IMR-90 (cell line): ENCODE data around the gene MAML2. TPM values are rescaled to one million over a fixed set of nuclear protein-coding genes. Genes with fewer than 3 reads are reported as not detected.

Source experiments
- ATAC-seq: fragments of 200-7000 bp; cut with Tn5 transposase; 2 replicates; pipeline ENCODE4 v1.9.1; 2020; ENCODE audit warnings: low read depth, mild to moderate bottlenecking, moderate library complexity
- BruUV-seq: library from RNA; stranded (reverse); fragments of 400-500 nt; replicated peaks from 2 replicates; lab custom pipeline; 2021; lab: Mats Ljungman, UMichigan
- CTCF ChIA-PET: fragments of 300-600 bp; formaldehyde crosslinking; extraction: SDS; loops from one replicate; lab custom pipeline; 2021; ENCODE audit warnings: antibody characterized with exemption; lab: Yijun Ruan, JAX
- POLR2A ChIA-PET: fragments of 300-600 bp; sonication (Branson Sonifier 250); formaldehyde crosslinking; loops from one replicate; lab custom pipeline; 2022; ENCODE audit warnings: antibody characterized with exemption; ENCODE audit not compliant: unreplicated experiment; lab: Charles Lee
- DNase-seq: peaks from one replicate; pipeline ENCODE4 v3.0.0; 2013
- H2AFZ ChIP-seq: replicated peaks from 2 replicates; pipeline ENCODE3; 2013; ENCODE audit warnings: low read length, mild to moderate bottlenecking; ENCODE audit not compliant: poor library complexity
- H2AK5ac ChIP-seq: 2 replicates; pipeline ENCODE4 v1.6.1; 2013; ENCODE audit warnings: low read depth, low read length, inconsistent platforms
- H2AK9ac ChIP-seq: replicated peaks from 2 replicates; pipeline ENCODE3; 2013; ENCODE audit warnings: mild to moderate bottlenecking, low read depth, low read length, moderate library complexity; ENCODE audit not compliant: poor library complexity
- H2BK120ac ChIP-seq: 2 replicates; pipeline ENCODE4 v1.6.1; 2013; ENCODE audit warnings: low read depth, low read length, inconsistent platforms
- H2BK15ac ChIP-seq: 3 replicates; pipeline ENCODE4 v1.6.1; 2013; ENCODE audit warnings: low read depth, low read length, inconsistent platforms
- H2BK20ac ChIP-seq: 2 replicates; pipeline ENCODE4 v1.6.1; 2013; ENCODE audit warnings: low read depth, mild to moderate bottlenecking, inconsistent platforms, low read length, moderate library complexity
- H2BK5ac ChIP-seq: 2 replicates; pipeline ENCODE4 v1.6.1; 2013; ENCODE audit warnings: mild to moderate bottlenecking, low read depth, low read length, inconsistent platforms; ENCODE audit not compliant: poor library complexity, severe bottlenecking
- H3K14ac ChIP-seq: replicated peaks from 2 replicates; pipeline ENCODE4 v1.6.1; 2013; ENCODE audit warnings: low read depth, low read length, inconsistent platforms
- H3K18ac ChIP-seq: 2 replicates; pipeline ENCODE4 v1.6.1; 2013; ENCODE audit warnings: low read depth, low read length, control low read depth
- H3K23ac ChIP-seq: 2 replicates; pipeline ENCODE4 v1.6.1; 2013; ENCODE audit warnings: low read depth, low read length, inconsistent platforms
- H3K27ac ChIP-seq: 2 replicates; pipeline ENCODE4 v1.5.1; 2013; ENCODE audit warnings: mild to moderate bottlenecking, control low read depth, low read length; ENCODE audit not compliant: insufficient read depth
- H3K27me3 ChIP-seq: 2 replicates; pipeline ENCODE4 v1.6.1; 2013; ENCODE audit warnings: low read length; ENCODE audit not compliant: control insufficient read depth, insufficient read depth
- H3K36me3 ChIP-seq: 2 replicates; pipeline ENCODE4 v1.6.1; 2013; ENCODE audit warnings: low read length, mixed read lengths; ENCODE audit not compliant: control insufficient read depth, insufficient read depth
- H3K4ac ChIP-seq: 2 replicates; pipeline ENCODE4 v1.6.1; 2013; ENCODE audit warnings: low read depth, low read length, inconsistent platforms
- H3K4me1 ChIP-seq: 2 replicates; pipeline ENCODE4 v1.6.1; 2013; ENCODE audit warnings: low read length, mixed read lengths; ENCODE audit not compliant: control insufficient read depth, insufficient read depth
- H3K4me2 ChIP-seq: 2 replicates; pipeline ENCODE4 v1.6.1; 2013; ENCODE audit warnings: low read depth, mild to moderate bottlenecking, control low read depth, low read length, moderate library complexity
- H3K4me3 ChIP-seq: 2 replicates; pipeline ENCODE4 v1.5.1; 2013; ENCODE audit warnings: low read depth, mild to moderate bottlenecking, control low read depth, low read length, moderate library complexity; ENCODE audit not compliant: insufficient read depth
- H3K56ac ChIP-seq: 2 replicates; pipeline ENCODE4 v1.6.1; 2013; ENCODE audit warnings: low read length, inconsistent platforms; ENCODE audit not compliant: insufficient read depth; ENCODE audit errors: extremely low read depth
- H3K79me1 ChIP-seq, 2 experiments: 2 replicates each; pipeline ENCODE4 v1.6.1; 2013; ENCODE audit warnings: low read length in 2 of 2, inconsistent platforms in 1 of 2, low read depth in 1 of 2
- H3K9ac ChIP-seq: 2 replicates; pipeline ENCODE4 v1.6.1; 2013; ENCODE audit warnings: low read depth, low read length, control low read depth
- H3K9me1 ChIP-seq: 2 replicates; pipeline ENCODE4 v1.6.1; 2013; ENCODE audit warnings: low read length, inconsistent platforms; ENCODE audit not compliant: insufficient read depth
- H3K9me3 ChIP-seq: 2 replicates; pipeline ENCODE4 v1.6.1; 2013; ENCODE audit warnings: low read length; ENCODE audit not compliant: control insufficient read depth, insufficient read depth
- H4K20me1 ChIP-seq: 2 replicates; pipeline ENCODE4 v1.6.1; 2013; ENCODE audit warnings: low read length, inconsistent platforms; ENCODE audit not compliant: insufficient read depth
- H4K5ac ChIP-seq: 2 replicates; pipeline ENCODE4 v1.6.1; 2013; ENCODE audit warnings: mild to moderate bottlenecking, low read depth, low read length, control low read depth
- H4K8ac ChIP-seq, 2 experiments: 2 replicates each; pipeline ENCODE4 v1.6.1; 2013; ENCODE audit warnings: low read depth in 2 of 2, low read length in 2 of 2, control low read depth in 1 of 2, inconsistent platforms in 1 of 2
- H4K91ac ChIP-seq: 2 replicates; pipeline ENCODE4 v1.6.1; 2013; ENCODE audit warnings: low read depth, low read length, inconsistent platforms; ENCODE audit not compliant: insufficient read depth
- BHLHE40 ChIP-seq: fragments of 150-350 bp; IDR thresholded peaks from 2 replicates; pipeline ENCODE4 v1.6.1; 2016; ENCODE audit warnings: mild to moderate bottlenecking, low read depth, low read length
- CEBPB ChIP-seq: IDR thresholded peaks from 2 replicates; pipeline ENCODE4 v1.6.1; 2012; ENCODE audit warnings: low read depth, low read length, improper control_type of control experiment
- CHD1 ChIP-seq: IDR thresholded peaks from 2 replicates; pipeline ENCODE4 v1.6.1; 2012; ENCODE audit warnings: low read depth, low read length, improper control_type of control experiment
- CTCF ChIP-seq: conservative IDR thresholded peaks from 2 replicates; pipeline ENCODE4 v1.5.1; 2012; ENCODE audit warnings: mild to moderate bottlenecking, low read depth, low read length, improper control_type of control experiment
- ELK1 ChIP-seq: fragments of 150-350 bp; IDR thresholded peaks from 2 replicates; pipeline ENCODE4 v1.6.1; 2016; ENCODE audit warnings: low read depth, mild to moderate bottlenecking, low read length, moderate library complexity, borderline replicate concordance
- FOS ChIP-seq: fragments of 150-350 bp; IDR thresholded peaks from 2 replicates; pipeline ENCODE4 v1.6.1; 2016; ENCODE audit warnings: low read depth, low read length
- MAZ ChIP-seq: IDR thresholded peaks from 2 replicates; pipeline ENCODE4 v1.6.1; 2012; ENCODE audit warnings: low read depth, mild to moderate bottlenecking, low read length, improper control_type of control experiment, moderate library complexity, borderline replicate concordance
- MXI1 ChIP-seq: IDR thresholded peaks from 2 replicates; pipeline ENCODE4 v1.6.1; 2012; ENCODE audit warnings: low read depth, mild to moderate bottlenecking, low read length, moderate library complexity, borderline replicate concordance
- POLR2A ChIP-seq: IDR thresholded peaks from 2 replicates; pipeline ENCODE4 v1.6.1; 2012; ENCODE audit warnings: mild to moderate bottlenecking, low read depth, low read length
- RAD21 ChIP-seq: IDR thresholded peaks from 2 replicates; pipeline ENCODE4 v1.6.1; 2012; ENCODE audit warnings: low read length, improper control_type of control experiment
- RCOR1 ChIP-seq: IDR thresholded peaks from 2 replicates; pipeline ENCODE4 v1.6.1; 2012; ENCODE audit warnings: mild to moderate bottlenecking, low read length, improper control_type of control experiment; ENCODE audit not compliant: insufficient replicate concordance
- RFX5 ChIP-seq: IDR thresholded peaks from 2 replicates; pipeline ENCODE4 v1.8.0; 2012; ENCODE audit warnings: low read depth, mild to moderate bottlenecking, low read length, moderate library complexity
- SMC3 ChIP-seq: fragments of 150-350 bp; IDR thresholded peaks from 2 replicates; pipeline ENCODE4 v1.6.1; 2016; ENCODE audit warnings: low read depth, mild to moderate bottlenecking, antibody characterized with exemption, low read length, moderate library complexity
- USF2 ChIP-seq: fragments of 150-350 bp; IDR thresholded peaks from 2 replicates; pipeline ENCODE4 v1.6.1; 2017; ENCODE audit warnings: mild to moderate bottlenecking, antibody characterized with exemption, low read length, low read depth
- WGBS, 2 experiments: methylation state at CpG; one replicate each; pipeline versions ENCODE4 v1.1.5 to v1.1.7; 2013; ENCODE audit warnings: missing lambda C conversion rate in 2 of 2; ENCODE audit not compliant: insufficient read length in 1 of 2; ENCODE audit errors: extremely low coverage in 2 of 2; 5-methylcytosine and 5-hydroxymethylcytosine counted together
- dilution Hi-C: fragments of 300-500 bp; cut with HindIII; formaldehyde crosslinking; loops from one replicate; pipeline ENCODE4 v1.14.3; 2018; ENCODE audit warnings: low sequenced_read_pairs; ENCODE audit not compliant: unreplicated experiment
- in situ Hi-C: fragments of 300-500 bp; cut with MboI; formaldehyde crosslinking; loops from 3 replicates; pipeline ENCODE4 v1.14.3; 2019; ENCODE audit warnings: low sequenced_read_pairs, inconsistent platforms, mixed read lengths
- intact Hi-C: fragments of 100-400 bp; cut with micrococcal nuclease; formaldehyde crosslinking; loops from 2 replicates; pipeline ENCODE4 v1.10.0; 2022
- polyA plus RNA-seq, 3 experiments: library from polyadenylated mRNA; depleted of rRNA; stranded (reverse); fragments of >200 nt; gene quantifications; 2 replicates each; pipeline ENCODE4 v1.2.3, GENCODE V29; 2012; ENCODE audit warnings: low replicate concordance in 1 of 3
- total RNA-seq: library from RNA; depleted of rRNA; stranded (reverse); fragments of >200 nt; gene quantifications from 2 replicates; pipeline ENCODE4 v1.2.3, GENCODE V29; 2012

Gene MAML2
- total and polyA plus RNA-seq, 2 of the 4 experiments (the other 2 are of a cell fraction), result 15.0 to 19.5 TPM

- Histone ChIP-seq H4K91ac (no peak overlapping the region), H3K4me1 (no peaks in the 10 kb centered on the region; the same call in 1 of the 2 replicates), H2BK5ac (peak overlapping the region; percentile 65), H3K36me3 (peaks cover 20% of the 10 kb centered on the region), H3K4me3 (no peak overlapping the region), H3K27ac (no peak overlapping the region), H3K14ac (no peak overlapping the region), H3K9me3 (no peaks in the 10 kb centered on the region), H3K9ac (no peak overlapping the region), H3K27me3 (no peaks in the 10 kb centered on the region), H3K4me2 (no peak overlapping the region), H2AK9ac (no peak overlapping the region), H3K23ac (0 out of 2 replicates have a peak overlapping the region, but pooled peaks have one; percentile 4), H3K9me1 (no peaks in the 10 kb centered on the region; the same call in none of the 2 replicates), H3K18ac (no peak overlapping the region), H2BK15ac (no peak overlapping the region), H2BK20ac (no peak overlapping the region), H3K4ac (0 out of 2 replicates have a peak overlapping the region, but pooled peaks have one; percentile 23), H2BK120ac (no peak overlapping the region; the same call in 1 of the 2 replicates), H2AFZ (no peak overlapping the region), H4K5ac (no peak overlapping the region), H2AK5ac (0 out of 2 replicates have a peak overlapping the region, but pooled peaks have one; percentile 63), H4K8ac (no peak overlapping the region), H3K79me1 (peaks cover 3 to 11% of the 10 kb centered on the region in 2 experiments; a peak in 1 of 4 replicates), H3K56ac (no peak overlapping the region), H4K20me1 (no peaks in the 10 kb centered on the region)
- in situ Hi-C loops (no loop called here), dilution Hi-C loops (no loop called here), intact Hi-C loops (no loop called here)
- POLR2A ChIA-PET, result no interaction called here
- WGBS, 2 experiments, result no CpG with 5 or more reads among the region's 2 CpGs
- CTCF ChIA-PET, result no interaction called here
- no TSS peak for BruUV-seq
- DNase-seq, result no peak
- no peak for ATAC-seq
- TF ChIP-seq MAZ (no peak), MXI1 (no peak), CHD1 (no peak), FOS (no peak), CEBPB (no peak), RCOR1 (no peak), CTCF (no peak), SMC3 (no peak), BHLHE40 (no peak), USF2 (no peak), RAD21 (no peak), POLR2A (no peak), RFX5 (no peak), ELK1 (no peak)
Measured at GRCh38 chr11:95984072-95984471, 358.9 kb downstream of the MAML2 start.
